WI38 (cell line): ENCODE measurements around the gene TMEM139.
A peak's percentile ranks its signal among the peaks of the same experiment; 100 is the strongest.

Experiments used
- H3K4me3 ChIP-seq: 2 replicates; pipeline ENCODE4 v1.5.1; 2011; ENCODE audit warnings: low read depth, mild to moderate bottlenecking, control low read depth, low read length
- CTCF ChIP-seq: IDR thresholded peaks from 2 replicates; pipeline ENCODE4 v1.5.1; 2012; ENCODE audit warnings: low read depth, mild to moderate bottlenecking, control low read depth, low read length

The TMEM139 gene

DNA sequence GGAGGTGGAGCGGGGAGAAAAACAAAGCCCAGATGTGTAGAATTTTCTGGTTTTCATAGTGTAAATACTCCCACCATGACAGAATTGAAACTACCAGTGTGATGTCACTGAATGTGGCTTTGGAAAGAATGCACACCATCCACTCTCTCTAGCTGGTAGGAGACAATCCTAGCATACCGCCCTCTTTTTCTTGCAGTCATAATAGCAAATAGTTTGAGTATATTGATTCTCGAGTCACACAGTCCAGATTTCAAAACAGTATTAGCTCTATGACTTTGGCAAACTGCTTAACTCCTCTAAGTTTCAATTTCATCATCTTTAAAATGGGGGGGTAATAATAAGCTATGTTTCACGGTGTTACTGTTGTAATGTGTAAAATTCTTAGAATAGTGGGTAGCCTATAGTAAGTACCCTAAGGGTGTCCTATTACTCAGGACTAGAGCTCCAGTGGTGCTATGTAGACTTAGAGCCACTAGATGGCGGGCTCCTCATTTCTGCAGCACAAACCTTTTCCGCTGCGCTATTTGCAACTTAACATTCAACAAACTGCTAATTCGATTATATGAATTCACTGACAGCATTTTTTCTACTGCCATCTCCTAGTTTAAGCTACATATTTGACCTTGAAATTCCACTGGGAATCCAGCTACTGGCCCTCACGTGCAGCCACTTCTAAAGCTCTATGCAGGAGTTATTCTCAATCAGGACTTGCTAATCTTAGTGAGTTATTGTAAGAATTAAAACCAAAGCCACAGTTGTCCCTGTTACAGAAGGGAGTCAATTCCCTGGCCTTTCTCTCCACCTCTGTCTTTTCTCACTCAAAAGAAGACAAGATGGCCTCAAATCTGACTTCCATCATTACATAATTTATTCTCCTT, 44.2 kb upstream of the TMEM139 start:
- peak; percentile 83 for TF ChIP-seq CTCF
- H3K4me3 ChIP-seq = no peak overlapping the region

DNA sequence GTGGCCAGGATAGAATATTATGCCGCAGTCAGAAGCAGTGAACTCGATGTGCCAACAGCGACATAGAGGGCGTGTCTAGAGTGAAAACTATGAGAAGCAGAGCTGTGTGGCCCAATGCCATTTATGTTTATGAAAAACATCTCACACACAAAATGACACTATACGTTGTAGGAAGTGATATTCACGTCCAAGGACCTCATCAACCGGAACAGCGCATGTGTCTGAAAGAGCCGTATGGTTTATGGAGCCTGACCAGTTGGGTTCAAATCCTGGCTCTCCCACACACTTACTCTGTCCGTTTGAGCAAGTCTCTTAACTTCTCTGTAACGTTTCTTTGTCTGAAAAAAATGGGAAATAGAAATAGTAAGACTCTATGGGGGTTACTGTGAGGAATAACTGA, 42.5 kb upstream of the TMEM139 start:
- no peak for TF ChIP-seq CTCF
- no peak overlapping the region for H3K4me3 ChIP-seq

GRCh38 chr7:143243111-143243510, 41.6 kb upstream of the TMEM139 start:
- no peak for TF ChIP-seq CTCF
- no peak overlapping the region for H3K4me3 ChIP-seq

- H3K4me3 ChIP-seq = no peak overlapping the region
- no peak for TF ChIP-seq CTCF
These were observed 41.1 kb upstream of the TMEM139 start for GRCh38 chr7:143243614-143244013.

DNA sequence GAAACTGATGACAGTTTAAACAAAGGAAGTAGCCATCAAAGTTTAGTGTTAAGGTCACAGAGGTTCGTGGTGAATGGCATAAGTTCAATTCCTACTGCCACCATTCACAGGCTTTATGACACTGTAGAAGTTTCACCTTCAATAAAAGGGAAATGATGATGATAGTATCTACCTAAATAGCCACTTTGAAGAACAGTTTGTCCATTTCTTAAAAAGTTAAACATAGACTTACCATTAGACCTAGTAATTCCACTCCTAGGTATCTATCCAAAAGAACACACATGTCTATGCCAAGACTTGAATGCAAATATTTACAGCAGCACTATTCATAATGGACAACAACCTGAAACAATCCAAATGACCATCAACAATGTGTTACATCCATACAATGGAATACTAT, 40.4 kb upstream of the TMEM139 start:
- no peak overlapping the region for H3K4me3 ChIP-seq
- TF ChIP-seq CTCF = no peak

DNA sequence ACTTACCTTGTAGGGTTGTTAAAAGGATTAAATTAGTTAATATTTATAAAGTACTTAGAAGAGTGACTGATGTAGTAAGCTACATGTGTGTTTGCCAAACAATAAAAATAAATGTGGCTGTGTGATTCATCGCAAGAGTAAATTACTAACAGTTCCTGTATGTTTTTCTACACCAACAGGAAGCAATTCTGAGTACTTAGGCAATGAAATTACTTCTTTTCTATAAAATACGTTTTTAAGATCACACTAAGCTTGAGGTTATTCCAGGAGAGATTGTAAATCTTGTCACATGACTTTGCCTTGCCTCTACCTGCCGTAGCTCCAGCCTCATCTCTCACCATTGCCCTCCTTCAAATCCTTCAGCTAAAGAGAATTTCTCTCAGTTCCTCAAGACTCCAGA, 39.6 kb upstream of the TMEM139 start:
- H3K4me3 ChIP-seq = no peak overlapping the region
- TF ChIP-seq CTCF = no peak

DNA sequence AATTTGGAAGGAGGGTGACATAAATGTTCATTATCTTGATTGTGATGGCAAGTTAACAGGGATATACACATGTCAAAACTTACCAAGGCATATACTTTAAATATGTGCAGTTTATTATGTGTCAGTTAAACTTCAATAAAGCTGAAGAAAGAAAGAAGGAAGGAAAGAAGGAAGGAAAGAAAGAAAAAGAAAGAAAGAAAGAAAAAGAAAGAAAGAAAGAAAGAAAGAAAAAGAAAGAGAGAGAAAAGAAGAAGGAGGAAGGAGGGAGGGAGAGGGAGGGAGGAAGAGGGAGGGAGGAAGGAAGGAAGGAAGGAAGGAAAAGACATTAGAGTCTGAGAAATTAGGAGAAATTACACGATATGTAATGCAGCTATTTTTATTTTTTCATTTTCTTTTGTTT, 37.4 kb upstream of the TMEM139 start:
- TF ChIP-seq CTCF = no peak

More for the DNA sequence above, 37.4 kb upstream of the TMEM139 start:
- no peak overlapping the region for H3K4me3 ChIP-seq
